PFSK-1 (cell line): ENCODE measurements around the gene GFPT1.

Experiments used
- FOXP2 ChIP-seq: optimal IDR thresholded peaks from 2 replicates; pipeline ENCODE3; 2011; ENCODE audit warnings: borderline replicate concordance, control low read depth, inconsistent platforms; ENCODE audit not compliant: insufficient read depth; ENCODE audit errors: extremely low read length, extremely low read depth
- POLR2AphosphoS5 ChIP-seq: IDR thresholded peaks from 2 replicates; pipeline ENCODE4 v1.6.1; 2012; ENCODE audit warnings: low read depth, mild to moderate bottlenecking, control low read depth, low read length, moderate library complexity
- SIN3A ChIP-seq: IDR thresholded peaks from 2 replicates; pipeline ENCODE4 v1.6.1; 2012; ENCODE audit warnings: mild to moderate bottlenecking, low read length, moderate library complexity, borderline replicate concordance; ENCODE audit not compliant: insufficient read depth
- TAF1 ChIP-seq: IDR thresholded peaks from 2 replicates; pipeline ENCODE4 v1.6.1; 2012; ENCODE audit warnings: low read length, control low read depth, borderline replicate concordance; ENCODE audit not compliant: insufficient read depth
- TF ChIP-seq, protein P1 (sequence below), 2 experiments: IDR thresholded peaks; 2 replicates each; pipeline versions ENCODE4 v1.6.1 to v1.8.0; 2011 to 2012; ENCODE audit warnings: low read depth in 2 of 2, low read length in 2 of 2, control low read depth in 1 of 2, inconsistent platforms in 1 of 2, mild to moderate bottlenecking in 1 of 2, moderate library complexity in 1 of 2; ENCODE audit not compliant: insufficient read depth in 1 of 2

GFPT1 gene

DNA sequence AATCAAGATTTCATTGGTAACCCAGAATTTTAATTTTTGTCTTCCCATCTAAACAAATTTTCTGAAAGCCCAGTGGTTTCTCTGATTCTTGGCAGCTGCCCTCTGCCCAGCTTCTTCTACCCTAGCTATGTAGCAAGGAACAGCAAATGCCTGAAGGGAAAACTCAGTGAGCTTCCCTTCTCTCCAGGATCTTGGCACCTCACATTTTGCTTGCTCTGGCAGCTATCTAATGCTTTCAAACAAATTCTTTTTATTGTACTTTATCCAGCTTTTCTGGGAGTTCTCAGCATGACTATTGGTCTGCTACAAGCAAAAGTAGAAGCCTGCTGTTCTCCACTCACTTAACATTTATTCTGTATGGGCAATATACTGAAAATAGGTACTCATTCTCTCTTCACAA is 18.3 kb upstream of the GFPT1 start:
- TF ChIP-seq TAF1 (no peak), FOXP2 (no peak), SIN3A (no peak), POLR2AphosphoS5 (no peak)
- TF ChIP-seq, protein P1, sequence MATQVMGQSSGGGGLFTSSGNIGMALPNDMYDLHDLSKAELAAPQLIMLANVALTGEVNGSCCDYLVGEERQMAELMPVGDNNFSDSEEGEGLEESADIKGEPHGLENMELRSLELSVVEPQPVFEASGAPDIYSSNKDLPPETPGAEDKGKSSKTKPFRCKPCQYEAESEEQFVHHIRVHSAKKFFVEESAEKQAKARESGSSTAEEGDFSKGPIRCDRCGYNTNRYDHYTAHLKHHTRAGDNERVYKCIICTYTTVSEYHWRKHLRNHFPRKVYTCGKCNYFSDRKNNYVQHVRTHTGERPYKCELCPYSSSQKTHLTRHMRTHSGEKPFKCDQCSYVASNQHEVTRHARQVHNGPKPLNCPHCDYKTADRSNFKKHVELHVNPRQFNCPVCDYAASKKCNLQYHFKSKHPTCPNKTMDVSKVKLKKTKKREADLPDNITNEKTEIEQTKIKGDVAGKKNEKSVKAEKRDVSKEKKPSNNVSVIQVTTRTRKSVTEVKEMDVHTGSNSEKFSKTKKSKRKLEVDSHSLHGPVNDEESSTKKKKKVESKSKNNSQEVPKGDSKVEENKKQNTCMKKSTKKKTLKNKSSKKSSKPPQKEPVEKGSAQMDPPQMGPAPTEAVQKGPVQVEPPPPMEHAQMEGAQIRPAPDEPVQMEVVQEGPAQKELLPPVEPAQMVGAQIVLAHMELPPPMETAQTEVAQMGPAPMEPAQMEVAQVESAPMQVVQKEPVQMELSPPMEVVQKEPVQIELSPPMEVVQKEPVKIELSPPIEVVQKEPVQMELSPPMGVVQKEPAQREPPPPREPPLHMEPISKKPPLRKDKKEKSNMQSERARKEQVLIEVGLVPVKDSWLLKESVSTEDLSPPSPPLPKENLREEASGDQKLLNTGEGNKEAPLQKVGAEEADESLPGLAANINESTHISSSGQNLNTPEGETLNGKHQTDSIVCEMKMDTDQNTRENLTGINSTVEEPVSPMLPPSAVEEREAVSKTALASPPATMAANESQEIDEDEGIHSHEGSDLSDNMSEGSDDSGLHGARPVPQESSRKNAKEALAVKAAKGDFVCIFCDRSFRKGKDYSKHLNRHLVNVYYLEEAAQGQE (IDR thresholded peaks at IDR 0.05; ENCODE audit: insufficient read depth in 1 of 2, low read depth in 2 of 2, low read length in 2 of 2): no peak

DNA sequence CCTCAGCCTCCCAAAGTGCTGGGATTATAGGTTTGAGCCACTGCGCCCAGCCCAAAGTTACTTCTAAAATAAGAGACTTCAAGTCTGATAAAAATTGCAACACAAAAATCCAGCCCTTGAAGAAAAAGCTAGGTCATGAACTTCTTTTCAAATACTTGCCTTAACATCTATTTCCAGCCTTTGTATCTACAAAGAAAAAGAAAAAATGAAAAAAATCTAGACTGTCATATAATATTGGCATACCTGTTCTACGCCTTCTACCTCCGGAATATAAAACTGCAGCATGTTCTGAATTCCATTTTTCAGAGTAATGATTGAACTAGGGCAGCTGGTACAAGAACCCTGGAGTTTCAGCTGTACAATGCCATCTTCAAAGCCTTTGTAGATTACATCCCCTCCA is 13.1 kb upstream of the GFPT1 start:
- TF ChIP-seq POLR2AphosphoS5: no peak
- TF ChIP-seq FOXP2: no peak
- no peak for TF ChIP-seq SIN3A
- TF ChIP-seq, protein P1 (IDR thresholded peaks at IDR 0.05; ENCODE audit: insufficient read depth in 1 of 2, low read depth in 2 of 2, low read length in 2 of 2): no peak
- no peak for TF ChIP-seq TAF1

DNA sequence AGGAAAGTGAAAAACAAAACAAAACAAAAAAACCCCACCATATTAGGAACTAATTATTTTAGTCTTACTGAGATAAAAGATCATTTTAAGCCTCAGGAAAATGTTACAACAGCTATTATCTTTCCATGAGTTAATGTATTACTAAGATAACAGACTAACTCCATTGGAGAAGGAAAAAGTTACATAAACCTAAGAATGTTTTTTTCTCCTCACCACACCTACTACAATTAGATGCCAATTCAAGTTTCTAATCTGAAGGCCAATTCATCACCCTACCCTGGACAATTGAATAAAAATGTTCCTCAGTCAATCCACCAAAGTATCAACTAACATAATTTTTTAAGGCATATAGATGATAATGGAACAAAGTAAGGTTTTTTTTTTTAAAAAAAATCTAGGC is 10.2 kb upstream of the GFPT1 start:
- TF ChIP-seq FOXP2 (no peak), SIN3A (no peak), POLR2AphosphoS5 (no peak), TAF1 (no peak)
- TF ChIP-seq, protein P1 (IDR thresholded peaks at IDR 0.05; ENCODE audit: insufficient read depth in 1 of 2, low read depth in 2 of 2, low read length in 2 of 2): no peak

DNA sequence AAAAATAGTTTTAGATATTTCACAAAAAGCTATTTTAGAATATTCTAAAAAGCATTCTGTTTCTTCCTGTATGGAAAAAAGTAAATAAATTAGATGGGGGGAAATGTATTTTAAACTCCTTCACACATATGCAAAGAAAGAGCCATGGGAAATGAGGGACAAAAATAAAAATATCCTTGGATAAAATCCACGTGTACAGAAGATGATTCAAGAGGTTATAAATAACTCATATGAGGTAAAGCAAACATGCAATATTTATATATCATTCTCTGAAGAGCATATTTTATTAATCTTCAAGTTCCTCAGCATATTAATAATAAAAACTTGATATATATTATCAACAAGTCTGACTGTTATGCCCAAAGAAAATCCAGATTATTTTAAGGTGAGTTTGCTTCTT is 8.8 kb upstream of the GFPT1 start:
- no peak for TF ChIP-seq SIN3A
- no peak for TF ChIP-seq TAF1
- TF ChIP-seq, protein P1 (IDR thresholded peaks at IDR 0.05; ENCODE audit: insufficient read depth in 1 of 2, low read depth in 2 of 2, low read length in 2 of 2): no peak

DNA sequence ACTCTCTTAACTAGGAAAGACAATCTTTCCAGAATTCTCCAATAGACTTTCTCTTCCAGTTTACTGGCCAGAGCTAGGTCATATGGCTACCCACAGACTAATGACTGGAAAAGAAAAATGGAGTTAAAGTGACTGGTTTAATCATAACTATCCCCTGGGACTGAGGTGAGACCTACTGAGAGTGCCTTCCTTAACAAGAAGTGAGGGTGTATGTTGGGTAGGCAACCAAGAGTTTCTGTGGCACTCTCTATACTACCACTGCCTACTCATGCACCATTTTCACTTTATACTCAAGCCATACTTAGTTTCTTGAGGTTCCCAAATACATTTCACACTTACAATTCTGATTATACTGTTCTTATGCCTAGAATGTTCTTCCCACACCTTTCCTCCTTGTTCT is 6.9 kb upstream of the GFPT1 start:
- no peak for TF ChIP-seq POLR2AphosphoS5
- TF ChIP-seq TAF1: no peak
- TF ChIP-seq, protein P1 (IDR thresholded peaks at IDR 0.05; ENCODE audit: insufficient read depth in 1 of 2, low read depth in 2 of 2, low read length in 2 of 2): no peak
- no peak for TF ChIP-seq FOXP2
- no peak for TF ChIP-seq SIN3A
